HPDE6-E6E7 (cell line): ENCODE measurements around the gene SCAP.

Source experiments
- DNase-seq: peaks from one replicate; pipeline ENCODE4 v3.0.0; 2011; ENCODE audit warnings: missing footprints; ENCODE audit errors: extremely low spot score

SCAP gene

DNA sequence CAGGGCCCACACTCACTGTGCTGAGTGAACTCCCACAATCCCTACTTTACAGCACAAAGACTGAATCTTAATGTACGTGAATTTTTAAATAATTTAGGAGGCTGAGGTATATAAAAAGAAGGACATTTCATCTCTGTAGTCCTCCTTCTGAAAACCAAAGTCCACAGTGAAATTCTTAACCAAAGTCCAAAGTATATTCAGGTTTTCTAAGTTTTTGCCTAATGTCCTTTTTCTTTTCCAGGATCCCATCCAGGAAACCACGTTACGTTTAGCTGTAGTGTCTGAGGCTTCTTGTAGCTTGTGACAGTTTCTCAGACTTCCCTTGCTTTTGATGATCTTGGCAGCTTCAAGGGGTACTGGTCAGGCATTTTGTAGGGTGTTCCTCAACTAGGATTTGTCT lies 44.5 kb downstream of the SCAP start:
- no peak for DNase-seq

DNA sequence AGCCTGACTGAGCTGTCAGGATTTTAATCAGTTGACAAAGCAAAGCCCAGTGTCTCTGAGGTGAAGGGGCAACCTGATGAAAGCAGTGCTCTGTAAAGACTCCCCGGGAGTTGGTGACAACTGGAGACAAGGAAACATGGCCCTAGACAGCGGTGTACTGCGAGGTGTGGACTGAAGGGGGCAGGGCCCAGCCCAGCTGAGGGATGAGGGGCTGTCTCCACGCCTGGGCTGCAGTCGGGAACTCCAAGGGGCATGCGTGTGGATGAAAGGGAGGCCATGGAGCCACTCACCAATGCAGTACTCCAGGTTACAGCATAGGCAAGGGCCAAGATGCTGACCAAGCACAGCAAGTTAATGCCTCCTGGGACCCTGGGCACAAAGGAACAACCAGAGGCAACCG lies 45.1 kb downstream of the SCAP start:
- no peak for DNase-seq

DNA sequence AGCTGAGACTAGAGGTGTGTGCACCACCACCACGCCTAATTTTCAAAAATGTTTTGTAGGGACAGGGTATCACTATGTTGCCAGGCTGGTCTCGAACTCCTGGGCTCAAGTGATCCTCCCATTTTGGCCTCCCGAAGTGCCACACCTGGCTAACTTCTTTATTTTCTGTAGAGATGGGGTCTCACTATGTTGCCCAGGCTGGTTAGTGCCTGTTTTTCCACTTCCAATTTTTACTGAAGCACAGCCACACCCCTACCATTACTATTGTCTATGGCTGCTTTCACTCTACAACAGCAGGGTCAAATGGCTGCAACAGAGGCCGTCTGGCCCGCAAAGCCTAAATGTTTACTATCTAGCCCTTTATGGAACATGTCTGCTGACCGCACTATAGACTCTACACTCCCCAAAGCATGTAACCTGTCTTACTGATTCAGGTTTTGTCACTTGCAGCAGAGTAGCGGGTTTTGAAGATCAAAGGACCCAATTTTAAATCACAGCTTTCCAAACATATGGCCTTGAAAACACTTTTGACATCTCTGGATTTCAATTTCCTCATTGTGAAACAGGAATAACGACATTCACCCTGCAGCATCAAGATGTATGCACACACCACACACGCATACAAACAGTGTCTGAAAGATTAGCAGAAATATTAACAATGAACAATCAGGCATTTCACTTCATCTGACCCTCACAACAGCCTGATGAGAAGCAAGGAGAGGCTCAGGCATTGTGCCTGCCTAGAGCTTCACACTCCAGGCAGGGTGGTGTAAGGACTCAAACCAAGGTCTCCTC lies 46.1 kb downstream of the SCAP start:
- DNase-seq, result no peak

DNA sequence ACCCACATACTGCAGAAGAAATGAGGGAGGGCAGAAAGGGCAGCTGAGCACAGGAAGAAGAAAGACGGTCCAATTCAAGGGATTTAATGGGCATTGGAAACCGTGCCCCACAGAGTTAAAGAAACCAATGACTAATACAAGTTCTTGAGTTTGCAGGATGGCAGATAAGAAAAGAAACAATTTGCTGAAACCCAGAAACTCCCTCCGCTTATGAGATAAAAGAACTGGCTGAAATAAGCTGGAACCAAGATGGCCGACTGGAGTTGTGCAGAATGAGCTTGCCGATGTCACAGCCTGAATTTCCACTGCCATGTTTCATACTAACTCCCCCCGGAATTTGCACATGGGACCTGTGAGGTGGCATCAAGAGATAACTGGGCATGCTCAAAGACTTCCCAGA lies 47.1 kb downstream of the SCAP start:
- DNase-seq, result no peak

DNA sequence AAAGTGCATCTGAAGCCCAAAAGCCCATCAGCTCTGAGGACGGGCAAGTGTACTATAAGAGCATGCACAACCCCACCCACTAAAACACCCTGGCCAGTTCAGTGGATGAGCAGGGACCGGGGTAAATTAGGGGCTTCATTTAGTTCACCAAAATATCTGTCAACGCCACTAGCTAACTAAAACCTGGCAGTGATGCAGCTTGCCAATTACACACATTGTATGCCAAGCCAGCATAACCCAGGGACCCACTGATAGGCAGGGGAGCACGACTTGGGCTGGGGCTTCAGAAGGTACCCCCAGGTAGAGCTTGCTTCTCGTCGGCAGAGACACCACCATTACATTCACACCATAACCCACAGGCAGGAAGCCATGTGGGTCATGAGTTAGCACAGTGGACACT lies 47.9 kb downstream of the SCAP start:
- no peak for DNase-seq

DNA sequence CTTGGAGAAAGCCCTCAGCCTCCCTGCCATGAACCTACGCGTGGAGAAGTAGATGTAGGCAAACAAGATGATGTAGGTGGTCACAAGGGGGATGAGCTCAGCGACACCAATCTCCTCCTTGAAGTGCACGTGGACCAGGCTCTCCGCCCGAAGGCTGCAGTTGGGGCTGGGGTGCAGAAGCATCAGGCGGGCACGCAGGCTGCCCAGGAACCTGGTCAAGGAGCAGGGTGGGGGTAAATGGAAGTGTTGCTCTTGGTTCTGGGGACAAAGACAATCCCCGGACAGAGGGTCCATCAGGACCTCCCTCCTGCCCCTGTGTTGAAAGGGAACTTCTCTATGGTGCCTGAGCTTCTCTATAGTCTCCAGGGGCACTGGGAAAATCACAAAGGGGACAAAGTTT lies 49.8 kb downstream of the SCAP start:
- DNase-seq, result no peak

DNA sequence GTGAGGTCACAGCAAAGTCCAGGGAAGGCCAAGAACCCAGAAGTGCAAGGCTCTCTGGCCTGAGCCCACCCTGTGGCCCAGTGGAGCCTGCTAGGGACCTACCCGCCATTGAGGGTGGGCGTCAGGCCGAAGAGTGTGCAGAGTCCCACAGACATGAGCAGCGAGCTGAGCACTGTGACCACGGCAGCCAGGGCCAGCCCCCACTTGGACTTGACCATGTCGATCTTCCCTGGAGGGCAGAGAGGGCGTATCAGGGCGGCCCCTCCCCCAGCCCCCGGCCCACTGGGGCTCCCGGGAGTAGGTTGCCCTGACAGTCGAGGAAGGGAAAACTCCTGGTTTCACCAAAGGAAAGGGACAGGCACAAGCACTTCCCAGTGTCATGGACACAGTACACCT lies 50.4 kb downstream of the SCAP start:
- no peak for DNase-seq

DNA sequence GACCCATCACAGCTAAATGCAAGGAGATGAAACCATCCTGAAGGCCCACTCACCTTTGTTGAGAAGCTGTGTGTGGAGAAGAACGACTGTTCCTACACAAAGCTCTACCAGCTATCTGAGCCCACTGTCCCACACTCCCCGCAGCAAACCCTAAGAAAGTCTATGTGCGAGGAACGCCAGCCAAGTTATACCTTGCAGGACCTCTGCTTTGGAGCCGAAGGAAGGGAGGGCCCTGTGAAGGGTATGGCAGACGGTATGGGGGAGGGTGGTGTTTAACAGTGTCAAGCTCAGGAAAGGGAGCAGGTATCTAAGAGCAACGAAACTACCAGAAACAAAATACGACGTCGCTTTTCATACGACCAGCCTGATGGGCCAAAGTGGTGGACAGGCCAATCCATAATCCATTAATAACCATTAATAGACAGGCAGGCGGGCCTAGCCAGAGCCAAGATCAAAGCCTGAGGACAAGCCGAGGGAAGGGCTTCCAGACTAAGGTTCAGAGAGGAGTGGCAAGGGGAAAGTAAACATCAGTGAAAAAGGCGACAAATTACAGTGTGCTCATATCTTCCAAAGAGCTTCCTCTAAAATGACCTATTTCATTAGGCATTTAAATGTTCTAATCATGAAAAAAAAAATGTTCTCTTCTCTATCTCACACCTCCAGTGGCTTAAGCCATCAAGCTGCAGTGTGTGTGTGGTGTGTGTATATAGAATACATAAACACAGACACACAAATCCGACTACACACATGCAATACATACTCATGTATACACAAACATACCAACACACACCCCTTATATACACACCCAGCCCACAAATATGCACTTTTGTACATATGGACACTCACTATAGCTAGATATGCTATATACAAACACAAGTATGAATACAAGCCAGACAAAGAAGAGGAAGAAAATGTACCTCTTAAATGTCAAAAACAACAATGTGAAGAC lies 51.0 kb downstream of the SCAP start:
- DNase-seq, result no peak

DNA sequence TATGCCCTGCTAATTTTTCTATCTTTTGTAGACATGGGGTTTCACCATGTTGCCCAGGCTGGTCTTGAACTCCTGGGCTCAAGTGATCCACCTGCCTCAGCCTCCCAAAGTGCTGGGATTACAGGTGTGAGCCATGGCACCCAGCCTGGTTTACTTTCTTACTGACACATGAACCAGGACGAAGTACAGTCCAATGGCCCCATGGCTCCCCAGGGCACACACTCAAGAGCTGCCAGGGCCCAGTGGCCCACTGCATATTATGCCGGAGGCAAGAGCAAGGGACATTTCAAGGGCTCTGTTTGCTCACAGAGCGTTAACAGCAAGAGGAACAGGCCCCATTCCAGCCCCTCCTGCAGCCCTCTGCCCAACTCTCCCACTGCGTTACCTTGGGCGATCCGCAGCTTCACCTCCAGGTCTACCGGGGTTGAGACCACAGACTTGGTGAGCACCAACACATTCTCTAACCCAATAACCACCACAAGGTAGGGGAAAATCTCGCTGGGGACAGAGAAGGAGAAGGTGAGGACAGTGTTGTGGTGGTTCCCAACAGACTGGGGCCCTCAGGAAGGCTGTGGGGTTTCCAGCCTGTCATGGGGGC lies 52.1 kb downstream of the SCAP start:
- DNase-seq, result no peak

DNA sequence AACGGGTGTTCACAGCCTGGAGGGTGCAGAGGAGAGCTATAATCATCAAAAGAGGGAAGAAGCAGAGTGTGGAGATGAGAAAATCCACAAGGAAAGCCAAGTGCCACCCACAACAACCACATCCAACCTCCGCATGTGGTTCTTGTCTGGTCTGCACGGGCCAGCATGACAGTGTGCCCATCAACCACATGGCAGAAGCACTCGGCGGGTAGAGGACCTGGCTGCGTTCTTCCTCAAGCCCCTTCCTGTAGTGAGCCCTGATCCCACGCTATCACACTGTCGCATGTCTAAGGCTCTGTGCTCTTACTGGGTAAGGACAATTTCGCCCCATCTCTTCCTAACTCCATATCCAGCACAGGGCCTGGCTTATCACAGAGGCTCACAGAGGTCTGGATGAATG lies 53.0 kb downstream of the SCAP start:
- DNase-seq, result no peak

DNA sequence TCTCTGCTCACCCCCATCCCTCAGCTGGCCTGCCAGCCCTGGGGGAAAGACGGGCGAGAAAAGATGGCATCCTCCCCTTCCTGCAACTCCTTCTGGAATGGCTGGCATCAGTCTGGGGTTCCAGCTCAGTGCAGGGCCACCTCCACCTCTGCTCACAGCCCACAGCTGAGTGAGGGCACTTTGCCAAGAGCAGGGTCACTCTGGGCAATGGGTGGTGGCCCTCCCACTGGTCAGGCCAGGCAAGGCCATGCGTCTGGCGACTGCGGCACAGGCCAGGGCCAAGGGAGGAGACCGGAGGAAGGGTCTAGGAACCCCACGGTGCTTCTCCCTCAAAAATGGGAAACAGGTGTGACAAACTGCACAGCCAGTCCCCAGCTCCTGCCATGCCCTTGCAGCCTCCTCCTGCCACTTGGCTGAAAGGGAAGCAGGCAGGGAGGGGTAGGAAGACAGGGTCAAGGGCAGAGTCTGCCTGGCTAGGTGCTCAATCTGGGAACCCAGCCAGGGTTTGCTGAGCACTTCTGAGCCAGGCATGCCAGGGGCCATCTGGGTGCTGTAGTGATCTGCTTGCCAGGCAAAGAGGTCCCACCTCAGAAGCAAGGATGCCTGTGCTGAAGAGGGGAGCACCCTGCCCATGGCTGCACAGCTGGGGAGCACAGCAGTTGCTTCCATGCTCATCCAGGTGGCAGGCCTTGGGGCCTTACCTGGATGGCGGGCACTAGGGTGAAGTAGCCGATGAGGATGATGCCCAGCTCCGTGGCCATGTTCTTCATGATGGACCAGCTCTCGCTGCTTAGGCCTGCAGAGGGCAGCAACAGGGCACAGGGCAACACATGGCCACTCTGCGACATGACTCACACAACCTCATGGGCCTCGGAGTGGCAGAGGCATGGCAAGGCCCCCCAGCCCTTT lies 53.7 kb downstream of the SCAP start:
- peak; percentile 14 for DNase-seq

DNA sequence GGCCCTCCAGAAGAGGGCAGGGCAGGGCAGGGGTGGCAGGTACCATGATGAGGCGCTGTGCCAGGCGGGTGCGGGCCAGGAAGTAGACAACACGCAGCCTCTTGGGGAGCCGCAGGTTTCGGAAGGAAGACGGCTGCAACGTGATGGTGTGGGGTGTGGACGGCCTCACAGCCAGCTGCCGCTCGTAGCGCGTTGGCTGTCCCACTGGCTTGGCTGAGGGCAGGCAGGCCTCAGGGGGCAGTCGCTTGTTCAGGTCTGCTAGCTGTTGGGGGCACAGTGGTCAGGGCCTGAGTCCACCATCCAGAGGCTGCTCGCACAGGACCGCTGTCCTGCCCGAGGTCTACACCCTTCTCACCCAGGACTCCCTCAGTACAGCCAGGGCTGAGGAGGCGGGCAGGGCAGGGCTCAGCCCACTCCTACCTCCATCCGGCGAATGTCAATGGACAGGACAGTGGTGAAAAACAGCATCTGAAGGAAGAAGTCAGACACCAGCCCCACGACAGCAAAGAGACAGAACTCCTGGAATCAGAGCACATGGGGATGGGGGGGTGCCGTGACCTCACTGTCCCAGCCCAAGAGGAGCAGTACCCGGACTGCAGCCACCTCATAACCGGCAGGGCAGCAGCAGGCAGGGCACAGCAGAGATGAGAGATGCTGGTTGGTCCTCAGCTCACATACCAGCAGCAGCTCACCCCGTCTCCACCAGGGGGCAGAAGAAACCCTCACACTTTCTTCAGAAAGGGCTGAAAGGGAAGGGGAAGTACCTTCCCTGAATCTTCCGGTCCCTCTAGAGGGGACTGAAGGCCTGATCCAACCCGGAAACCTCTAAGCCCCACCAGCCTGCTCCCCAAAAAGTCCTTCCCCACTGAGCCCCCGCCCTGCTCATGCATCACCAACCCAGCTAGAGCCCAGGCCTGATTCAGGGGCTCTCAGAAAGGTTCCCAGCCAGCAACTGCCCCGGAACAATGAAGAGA lies 54.9 kb downstream of the SCAP start:
- peak; percentile 49 for DNase-seq

DNA sequence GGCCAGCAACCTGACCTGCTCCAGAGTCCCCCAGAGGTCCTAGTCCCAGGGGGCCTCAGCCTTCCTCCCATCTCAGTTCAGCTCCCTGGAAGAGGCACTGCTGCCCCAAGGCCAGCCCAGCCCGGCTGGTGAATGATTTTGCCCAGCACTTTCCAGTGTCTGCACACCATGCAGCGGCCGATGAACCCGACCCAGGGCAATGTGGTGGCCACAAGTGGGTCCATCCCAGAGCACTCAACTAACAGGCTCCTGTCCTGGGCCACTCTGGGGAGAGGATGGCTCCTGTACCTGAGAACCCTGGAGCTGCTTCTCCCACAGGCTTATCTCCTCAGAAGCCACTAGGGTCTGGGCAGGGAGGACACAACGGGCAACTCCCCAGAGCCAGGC lies 55.7 kb downstream of the SCAP start:
- DNase-seq, result no peak

DNA sequence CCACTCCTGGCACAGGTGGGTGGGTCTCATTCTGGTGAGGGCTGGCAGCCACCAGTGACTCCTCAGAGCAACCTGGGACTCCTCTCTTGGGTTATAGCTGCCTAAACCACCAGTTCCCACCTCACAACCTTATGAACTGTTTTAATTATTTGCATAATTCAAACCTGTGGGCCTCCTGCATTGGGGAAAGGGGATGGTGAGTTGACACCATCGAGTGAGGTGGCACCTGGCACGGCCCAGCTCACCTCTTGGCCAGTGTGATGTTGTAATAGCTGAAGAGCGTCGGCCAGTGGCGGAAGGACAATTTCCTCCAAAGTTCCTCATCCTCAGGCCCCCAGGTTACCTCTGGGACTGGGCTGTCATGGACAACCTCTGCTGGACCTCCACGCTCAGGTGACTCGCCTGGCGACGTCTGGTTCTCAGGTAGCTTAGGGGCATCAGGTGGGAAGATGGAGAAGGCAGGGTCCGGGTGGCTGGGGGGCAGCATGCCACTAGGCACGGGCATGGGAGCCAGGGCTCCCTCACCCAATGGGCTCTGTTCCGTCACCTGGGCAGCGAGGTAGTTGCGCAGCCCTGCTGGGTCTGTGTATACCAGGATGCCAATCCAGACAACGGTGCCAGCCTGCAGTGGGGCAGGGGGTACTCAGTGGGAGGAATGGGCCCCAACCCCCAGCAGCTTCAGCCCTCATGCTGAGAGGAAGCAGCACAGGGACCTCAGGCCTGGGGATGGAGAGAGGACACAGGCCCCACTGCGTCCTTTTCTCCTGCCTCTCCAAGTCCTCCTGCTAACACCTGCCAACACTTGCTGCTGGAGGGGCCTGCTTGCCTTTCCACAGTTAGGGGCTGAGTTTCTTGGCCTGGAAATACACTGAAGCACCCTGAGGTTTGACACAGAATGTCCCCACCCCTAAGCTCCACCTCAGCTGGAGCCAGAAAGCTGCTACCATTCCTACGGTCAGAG lies 56.4 kb downstream of the SCAP start:
- no peak for DNase-seq

DNA sequence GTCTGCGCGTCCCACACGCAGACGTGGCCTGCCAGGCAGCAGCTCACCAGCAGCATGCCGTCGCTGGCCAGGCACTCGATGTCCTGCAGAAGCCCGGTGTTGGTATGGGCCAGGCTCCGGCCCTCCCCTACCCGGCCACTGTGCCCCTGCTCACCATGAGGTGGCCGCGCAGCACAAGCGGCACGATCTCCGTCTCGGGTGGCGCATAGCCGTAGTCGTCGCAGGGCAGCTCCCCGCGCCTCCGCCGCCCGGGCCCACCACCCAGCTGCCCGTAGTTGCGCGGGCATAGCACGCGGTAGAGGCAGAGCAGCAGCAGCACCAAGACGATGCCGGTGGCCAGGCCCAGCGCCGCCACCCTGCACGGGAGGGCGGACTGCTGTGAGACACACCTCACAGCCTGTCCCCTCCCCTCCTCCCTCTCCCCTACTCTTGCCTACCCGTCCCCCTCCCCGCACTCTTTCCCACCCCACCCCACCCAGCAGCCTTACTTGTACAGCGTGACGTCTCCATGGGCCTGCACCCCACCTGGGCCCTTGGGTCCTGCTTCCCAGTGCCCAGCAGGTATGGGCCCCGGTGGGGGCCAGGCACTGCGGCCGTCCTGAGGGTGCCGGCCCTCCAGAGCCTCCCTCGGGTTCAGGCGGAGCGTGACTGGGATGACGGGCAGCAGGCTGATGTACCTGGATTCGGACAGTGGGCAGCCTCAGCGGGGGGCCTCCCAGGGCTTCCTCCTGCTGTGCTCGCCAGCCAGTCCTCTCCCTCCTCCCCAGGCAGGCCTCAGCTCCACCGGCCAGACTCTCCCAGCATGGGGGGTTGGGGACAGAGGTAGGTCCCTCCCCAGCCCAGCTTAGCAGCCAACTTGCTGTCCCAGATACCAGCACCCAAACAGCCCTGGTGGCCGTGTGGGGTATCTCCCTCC lies 57.3 kb downstream of the SCAP start:
- no peak for DNase-seq

DNA sequence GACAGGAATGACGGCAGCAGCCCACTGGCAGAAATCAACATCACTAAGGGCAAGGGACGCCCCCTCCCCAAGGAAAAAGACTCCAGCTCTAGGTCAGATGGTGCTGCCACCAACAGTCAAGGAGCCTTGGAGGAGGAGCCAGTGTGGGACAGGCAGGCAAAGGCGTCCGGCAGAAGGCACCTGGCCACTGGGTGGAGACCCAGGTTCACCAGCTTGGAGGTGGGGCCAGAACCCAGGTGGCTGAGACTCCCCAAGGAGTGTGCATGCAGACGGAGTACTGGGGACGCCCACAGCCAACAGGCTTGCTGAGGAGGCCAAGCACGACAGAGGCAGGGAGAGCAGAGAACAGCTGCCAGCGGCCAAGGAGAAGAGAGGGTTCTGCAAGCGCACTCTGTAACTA lies 59.7 kb downstream of the SCAP start:
- no peak for DNase-seq

DNA sequence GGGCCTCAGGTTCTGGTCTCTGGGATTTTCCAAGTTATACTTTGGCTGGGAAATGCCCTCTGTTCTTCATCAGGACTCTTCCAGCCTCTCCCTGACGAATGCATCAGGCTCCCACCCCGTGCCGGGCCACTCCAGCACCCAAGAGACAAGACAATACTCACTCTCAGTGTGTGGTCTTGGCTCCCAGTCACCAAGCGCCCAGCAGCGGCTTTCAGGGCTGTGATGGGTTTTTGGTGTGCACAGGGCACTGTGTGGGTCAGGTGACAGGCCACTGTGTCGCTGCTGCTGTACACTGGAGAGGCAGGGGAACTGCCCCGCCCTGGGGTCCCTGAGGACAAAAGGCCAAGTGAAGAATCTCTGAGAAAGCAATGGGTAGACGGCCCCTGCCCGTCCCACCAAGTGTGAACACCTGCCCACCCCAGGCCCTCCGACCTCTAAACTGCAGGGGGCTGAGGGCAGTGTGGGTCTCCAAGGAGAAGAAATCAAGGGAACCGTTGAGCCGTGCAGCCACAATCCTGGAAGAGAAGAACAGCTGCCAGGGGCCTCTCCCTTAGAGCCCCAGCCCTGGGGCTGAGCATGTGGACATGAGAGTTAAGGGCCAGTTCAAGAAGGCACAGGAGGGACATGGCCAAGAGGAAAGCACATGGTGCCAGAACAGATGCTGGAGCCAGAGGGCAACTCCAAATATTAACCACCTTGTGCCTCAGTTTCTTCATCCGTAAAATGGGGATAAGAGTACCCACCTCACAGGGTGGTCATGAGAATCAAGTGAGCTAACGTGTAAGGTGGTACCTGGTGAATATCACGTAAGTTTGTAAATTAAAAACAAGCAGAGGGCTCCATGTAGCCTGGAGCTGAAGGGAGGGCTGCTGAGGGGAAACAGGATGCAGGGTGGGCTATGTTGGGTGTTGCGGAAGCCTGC lies 60.8 kb downstream of the SCAP start:
- no peak for DNase-seq
